Right lobe of liver (tissue), 6 donors: ENCODE data around the gene SOD3. TPM values are rescaled to one million over a fixed set of nuclear protein-coding genes. Genes with fewer than 3 reads are reported as not detected.
A peak's percentile ranks its signal among the peaks of the same experiment; 100 is the strongest.

Experiments
- ATAC-seq, 4 donors: fragments of 200-7000 bp; cut with Tn5 transposase; one replicate each; pipeline ENCODE4 v1.9.1; 2020; ENCODE audit warnings: mild to moderate bottlenecking in 4 of 4, moderate library complexity in 4 of 4
- DNase-seq, 3 donors: peaks; one replicate each; pipeline ENCODE4 v3.0.0-alpha.2; 2020
- H3K27ac ChIP-seq, 3 donors: fragments of 200-600 bp; one replicate each; pipeline ENCODE4 v1.8.0; 2022
- H3K27me3 ChIP-seq, 2 donors: fragments of 200-600 bp; one replicate each; pipeline ENCODE4 v1.8.0; 2022
- H3K36me3 ChIP-seq, 4 donors: fragments of 200-600 bp; sonication (generic) in 1 of 4; one replicate each; pipeline versions ENCODE4 v1.5.1 to v1.8.0; 2017 to 2022; ENCODE audit warnings: control low read depth in 1 of 4
- H3K4me1 ChIP-seq, 4 donors: fragments of 200-600 bp; sonication (generic) in 1 of 4; one replicate each; pipeline versions ENCODE4 v1.5.1 to v1.8.0; 2017 to 2022; ENCODE audit warnings: control low read depth in 1 of 4
- H3K4me3 ChIP-seq, 3 donors: fragments of 200-600 bp; one replicate each; pipeline ENCODE4 v1.8.0; 2022
- H3K9me3 ChIP-seq, 4 donors: fragments of 200-600 bp; sonication (generic) in 1 of 4; one replicate each; pipeline versions ENCODE4 v1.5.1 to v1.8.0; 2017 to 2022; ENCODE audit warnings: control low read depth in 1 of 4
- POLR2A ChIP-seq: fragments of 450-650 bp; IDR thresholded peaks from one replicate; pipeline ENCODE4 v1.6.1; 2017; ENCODE audit warnings: antibody characterized with exemption, mild to moderate bottlenecking
- WGBS: methylation state at CpG from one replicate; pipeline ENCODE4 v1.1.6; 2018; ENCODE audit warnings: low coverage, low lambda C conversion rate; ENCODE audit not compliant: insufficient coverage; ENCODE audit errors: missing lambda C conversion rate; 5-methylcytosine and 5-hydroxymethylcytosine counted together
- intact Hi-C, 2 donors: fragments of 100-400 bp; cut with DNase I; formaldehyde crosslinking; loops; one replicate each; pipeline versions ENCODE4 v1.11.2 to v1.14.1; 2022
- long read RNA-seq: library from polyadenylated mRNA; unstranded; transcript quantifications from one replicate; pipeline ENCODE4 v2.0.0, GENCODE V29; 2019
- total RNA-seq, 6 experiments: library from RNA; depleted of rRNA in 2 of 6; stranded (reverse); fragments of >200 nt in 2 of 6; fragmentation: NEBNext Ultra II Directional in 3 of 6; extraction: Animal tissue kit (Norgen Biotek cat#: 25700) in 3 of 6; gene quantifications; one replicate each; pipeline versions ENCODE4 v1.1.0 to v1.2.4, GENCODE V29; 2016 to 2023
- TF ChIP-seq, protein P1 (sequence below), 4 donors: fragments of 200-600 bp in 3 of 4; fragments of 450-650 bp in 1 of 4; IDR thresholded peaks; one replicate each; pipeline versions ENCODE4 v1.5.1 to v1.8.0; 2016 to 2022; ENCODE audit warnings: antibody characterized with exemption in 4 of 4, mild to moderate bottlenecking in 2 of 4
- donor health status: DM: no; HTN: yes; CAD: no.
- donor health status: DM: no; HTN: no; CAD: no.
- donor health status: DM: no; HTN: no; CAD: no.
- donor health status: DM: no; HTN: yes; CAD: no.
- donor health status: DM: no; HTN: yes; CAD: no.

Gene SOD3, protein sequence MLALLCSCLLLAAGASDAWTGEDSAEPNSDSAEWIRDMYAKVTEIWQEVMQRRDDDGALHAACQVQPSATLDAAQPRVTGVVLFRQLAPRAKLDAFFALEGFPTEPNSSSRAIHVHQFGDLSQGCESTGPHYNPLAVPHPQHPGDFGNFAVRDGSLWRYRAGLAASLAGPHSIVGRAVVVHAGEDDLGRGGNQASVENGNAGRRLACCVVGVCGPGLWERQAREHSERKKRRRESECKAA
- total RNA-seq = 1 to 10 TPM; 1.5 to 7.9 (median 3.6) TPM
- long read RNA-seq = 0 reads

DNA sequence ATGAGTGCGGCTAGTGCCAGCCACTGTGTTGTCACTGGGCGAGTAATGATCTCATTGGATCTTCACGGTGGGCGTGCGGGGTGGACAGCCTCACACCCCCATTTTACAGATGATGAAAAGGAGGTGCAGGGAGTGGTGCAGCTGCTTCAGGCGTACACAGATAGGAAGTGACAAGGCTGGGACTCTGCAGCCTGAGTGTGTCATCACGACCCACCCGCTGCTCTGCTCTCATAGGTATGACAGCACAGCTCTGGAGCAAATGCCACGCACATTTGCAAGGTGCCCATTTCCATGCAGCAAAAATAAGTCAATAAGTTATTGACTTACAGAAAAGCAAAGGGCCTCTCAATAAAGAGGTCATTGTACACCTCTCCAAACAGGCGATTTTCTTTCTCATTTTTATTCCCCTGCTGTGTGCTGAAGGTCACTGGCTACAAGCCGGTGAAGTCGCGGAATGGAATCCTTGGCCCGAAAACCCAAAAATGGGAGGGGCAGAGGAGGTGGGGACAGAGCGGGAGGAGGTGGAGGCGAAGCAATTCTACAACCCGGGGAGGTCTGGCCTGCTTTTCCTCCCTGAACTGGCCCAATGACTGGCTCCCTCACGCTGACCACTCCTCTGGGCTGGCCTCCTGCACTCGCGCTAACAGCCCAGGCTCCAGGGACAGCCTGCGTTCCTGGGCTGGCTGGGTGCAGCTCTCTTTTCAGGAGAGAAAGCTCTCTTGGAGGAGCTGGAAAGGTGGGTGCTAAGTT is at the start of gene SOD3:
SOD3 (plus strand) TSS at position 658 of the 750 bp plus-strand sequence. CDS start 3,949 bp downstream, outside the sequence.
- Histone ChIP-seq H3K9me3 (no peaks in the 10 kb centered on the region), H3K27ac (peak within 1 kb of the TSS; percentile 7 to 48 (median 36)), H3K36me3 (no peaks in the 10 kb centered on the region), H3K4me3 (peak within 1 kb of the TSS in 1 of 3 donors; percentile 4), H3K4me1 (peaks cover 0 to 2% (median 0%) of the 10 kb centered on the region in 4 donors), H3K27me3 (no peaks in the 10 kb centered on the region)
- 24% methylated on average over 16 of the region's 21 CpGs for WGBS
- DNase-seq (peak; percentile 70 to 79 (median 73)), ATAC-seq (peak; percentile 86 to 96 (median 95))
- intact Hi-C loops = no loop called here
- TF ChIP-seq, protein P1, sequence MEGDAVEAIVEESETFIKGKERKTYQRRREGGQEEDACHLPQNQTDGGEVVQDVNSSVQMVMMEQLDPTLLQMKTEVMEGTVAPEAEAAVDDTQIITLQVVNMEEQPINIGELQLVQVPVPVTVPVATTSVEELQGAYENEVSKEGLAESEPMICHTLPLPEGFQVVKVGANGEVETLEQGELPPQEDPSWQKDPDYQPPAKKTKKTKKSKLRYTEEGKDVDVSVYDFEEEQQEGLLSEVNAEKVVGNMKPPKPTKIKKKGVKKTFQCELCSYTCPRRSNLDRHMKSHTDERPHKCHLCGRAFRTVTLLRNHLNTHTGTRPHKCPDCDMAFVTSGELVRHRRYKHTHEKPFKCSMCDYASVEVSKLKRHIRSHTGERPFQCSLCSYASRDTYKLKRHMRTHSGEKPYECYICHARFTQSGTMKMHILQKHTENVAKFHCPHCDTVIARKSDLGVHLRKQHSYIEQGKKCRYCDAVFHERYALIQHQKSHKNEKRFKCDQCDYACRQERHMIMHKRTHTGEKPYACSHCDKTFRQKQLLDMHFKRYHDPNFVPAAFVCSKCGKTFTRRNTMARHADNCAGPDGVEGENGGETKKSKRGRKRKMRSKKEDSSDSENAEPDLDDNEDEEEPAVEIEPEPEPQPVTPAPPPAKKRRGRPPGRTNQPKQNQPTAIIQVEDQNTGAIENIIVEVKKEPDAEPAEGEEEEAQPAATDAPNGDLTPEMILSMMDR (IDR thresholded peaks at IDR 0.05) = no peak
- peak; percentile 46 for TF ChIP-seq POLR2A

DNA sequence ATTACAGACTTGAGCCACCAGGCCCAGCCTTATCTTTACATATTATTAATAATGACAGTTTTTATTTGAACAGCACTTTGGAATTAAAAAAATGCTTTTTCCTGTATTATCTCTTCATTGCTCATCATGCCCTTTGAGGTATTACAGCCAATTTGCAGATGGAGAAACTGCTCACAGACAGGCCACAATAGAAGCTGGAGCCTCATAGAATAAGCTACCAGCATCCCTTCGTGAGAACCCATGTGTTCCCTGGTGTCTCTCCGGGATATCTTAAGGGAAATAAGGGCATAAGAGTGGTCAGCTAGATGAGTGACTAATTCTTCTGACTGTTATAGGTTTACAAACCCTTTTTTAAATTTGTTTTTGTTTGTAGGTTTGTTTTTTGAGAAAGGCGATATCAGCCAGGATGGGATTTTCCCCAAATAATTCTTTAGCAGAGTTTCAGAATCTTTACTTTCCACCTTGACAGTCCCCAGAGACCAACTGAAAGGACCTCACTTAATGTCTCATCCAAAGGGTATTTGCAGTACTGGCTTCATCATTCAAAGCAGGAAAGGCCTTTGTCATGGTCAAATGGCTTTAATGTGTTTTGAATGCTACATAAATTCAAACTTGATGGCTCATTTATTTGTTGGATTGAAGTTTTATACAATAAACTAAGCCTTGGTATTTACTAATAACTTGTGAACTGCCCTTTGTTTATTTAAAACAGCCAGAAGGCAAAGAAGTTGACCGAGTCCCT is 48.0 kb upstream of the SOD3 start:
- intact Hi-C loops = no loop called here
- H3K9me3 ChIP-seq = no peaks in the 10 kb centered on the region
- no peaks in the 10 kb centered on the region for H3K4me1 ChIP-seq
- H3K4me3 ChIP-seq = no peak overlapping the region
- no peak overlapping the region for H3K27ac ChIP-seq
- TF ChIP-seq, protein P1 (IDR thresholded peaks at IDR 0.05) = no peak
- TF ChIP-seq POLR2A = no peak
- no peaks in the 10 kb centered on the region for H3K36me3 ChIP-seq
- DNase-seq (no peak), ATAC-seq (no peak)
- H3K27me3 ChIP-seq = no peaks in the 10 kb centered on the region
- 82% methylated on average over 3 of the region's 4 CpGs for WGBS

DNA sequence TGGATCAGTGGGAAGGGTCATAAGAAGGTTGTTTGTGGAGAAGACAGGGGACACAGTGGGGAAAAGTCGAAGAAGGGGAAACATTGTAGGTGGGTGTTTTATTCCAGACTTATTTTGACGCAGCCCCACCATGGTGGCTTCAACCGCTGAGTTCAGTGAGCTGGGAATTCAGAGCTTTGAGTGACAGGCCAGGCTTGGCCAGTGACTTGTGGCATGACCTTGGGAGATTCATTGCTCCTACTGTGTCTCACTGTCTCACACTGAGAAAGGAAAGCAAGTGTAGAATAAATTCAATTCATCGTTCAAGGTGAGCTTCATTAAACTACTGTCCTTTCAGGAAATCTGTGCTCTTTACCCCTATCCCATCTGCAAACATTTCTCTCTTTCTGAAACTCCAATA is 47.4 kb upstream of the SOD3 start:
- no peaks in the 10 kb centered on the region for H3K27me3 ChIP-seq
- H3K4me3 ChIP-seq = no peak overlapping the region
- TF ChIP-seq, protein P1 (IDR thresholded peaks at IDR 0.05) = no peak
- no peak for TF ChIP-seq POLR2A
- no peak for DNase-seq
- H3K9me3 ChIP-seq = no peaks in the 10 kb centered on the region
- no peak overlapping the region for H3K27ac ChIP-seq
- intact Hi-C loops = no loop called here
- no peak for ATAC-seq
- H3K36me3 ChIP-seq = no peaks in the 10 kb centered on the region
- 79% methylated on average over 4 of the region's 4 CpGs for WGBS
- H3K4me1 ChIP-seq = no peaks in the 10 kb centered on the region

DNA sequence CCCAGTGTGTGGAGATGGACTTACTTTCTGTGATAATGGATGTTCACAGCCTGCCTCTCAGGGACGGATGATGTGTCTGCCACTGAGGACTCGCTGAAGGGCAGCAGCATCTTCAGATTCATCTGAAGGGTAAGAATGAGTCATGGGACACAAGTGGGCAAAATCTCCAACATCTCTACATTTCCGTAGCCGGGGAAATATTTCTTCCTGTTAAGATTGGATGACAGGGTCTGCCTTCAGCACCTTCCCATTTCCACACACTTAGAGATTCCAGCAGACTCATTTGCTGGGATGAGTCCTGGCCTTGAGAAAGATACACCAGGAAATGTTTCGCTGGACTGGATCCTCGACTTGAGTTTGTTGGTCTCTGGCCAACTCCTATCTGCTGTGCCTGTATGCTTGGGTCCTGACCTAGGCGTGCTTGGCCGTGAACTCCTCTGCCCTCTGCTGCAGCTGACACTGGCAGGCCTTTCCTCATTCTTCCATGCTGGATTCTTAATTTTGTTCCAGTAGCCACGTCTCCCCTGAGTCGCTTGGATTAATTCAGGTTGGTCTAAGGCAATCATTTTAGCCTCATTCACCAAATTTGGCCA is 46.5 kb upstream of the SOD3 start:
- DNase-seq (no peak), ATAC-seq (peak in 2 of 4 donors; percentile 38)
- Histone ChIP-seq H3K27ac (no peak overlapping the region), H3K27me3 (no peaks in the 10 kb centered on the region), H3K36me3 (no peaks in the 10 kb centered on the region), H3K9me3 (no peaks in the 10 kb centered on the region), H3K4me3 (no peak overlapping the region), H3K4me1 (no peaks in the 10 kb centered on the region)
- TF ChIP-seq, protein P1 (IDR thresholded peaks at IDR 0.05) = no peak
- TF ChIP-seq POLR2A = no peak
- intact Hi-C loops = no loop called here
- 59% methylated on average over 6 of the region's 10 CpGs for WGBS
